K562 (cell line): ENCODE measurements around the gene MAP4K1. TPM values are rescaled to one million over a fixed set of nuclear protein-coding genes. Genes with fewer than 3 reads are reported as not detected.

Experiments
- ATAC-seq: fragments of 200-7000 bp; cut with Tn5 transposase; 3 replicates; pipeline ENCODE4 v1.9.1; 2020; ENCODE audit warnings: moderate library complexity
- BruUV-seq: library from RNA; stranded (reverse); fragments of 400-500 nt; replicated peaks from 2 replicates; lab custom pipeline; 2021; lab: Mats Ljungman, UMichigan
- CTCF ChIA-PET: fragments of 300-600 bp; formaldehyde crosslinking; extraction: SDS; loops from one replicate; lab custom pipeline; 2021; ENCODE audit warnings: low intra/inter-chr PET ratio; lab: Yijun Ruan, JAX
- POLR2A ChIA-PET: fragments of 300-600, 350-650 bp; sonication (Branson Sonifier 250); formaldehyde crosslinking; extraction: SDS; loops from one replicate; lab custom pipeline; 2021; ENCODE audit warnings: antibody characterized with exemption, inconsistent platforms; lab: Yijun Ruan, JAX
- DNase-seq, 4 experiments: peaks; one replicate each; pipeline versions ENCODE4 v3.0.0 to v3.0.0-alpha.2; 2011 to 2018; ENCODE audit warnings: low spot score in 3 of 4, mixed read lengths in 3 of 4; ENCODE audit errors: extremely low read depth in 1 of 4
- FAIRE-seq: peaks from 2 replicates; lab custom pipeline; 2011; peaks lifted over from hg19 to GRCh38; lab: Jason Lieb, UNC
- H2AFZ ChIP-seq: 2 replicates; pipeline ENCODE4 v1.6.0; 2011; ENCODE audit warnings: low read depth, low read length, control low read depth, inconsistent platforms
- H3K27ac ChIP-seq: fragments of 200-600 bp; 3 replicates; pipeline ENCODE4 v1.8.0; 2011; ENCODE audit warnings: low read depth, mild to moderate bottlenecking, control low read depth, inconsistent platforms, low read length, moderate library complexity, mixed read lengths; ENCODE audit errors: extremely low read depth
- H3K27me3 ChIP-seq, 2 experiments: fragments of 300-600 bp in 1 of 2; 2 replicates in 1 of 2; 3 replicates in 1 of 2; pipeline versions ENCODE4 v1.6.0 to v1.8.0; 2011; ENCODE audit warnings: inconsistent platforms in 2 of 2, low read length in 2 of 2, mild to moderate bottlenecking in 1 of 2, mixed read lengths in 1 of 2, moderate library complexity in 1 of 2; ENCODE audit not compliant: control insufficient read depth in 2 of 2, insufficient read depth in 2 of 2
- H3K36me3 ChIP-seq: fragments of 300-600 bp; 3 replicates; pipeline ENCODE4 v1.8.0; 2011; ENCODE audit warnings: mild to moderate bottlenecking, low read length, inconsistent platforms; ENCODE audit not compliant: control insufficient read depth, insufficient read depth
- H3K4me1 ChIP-seq, 2 experiments: fragments of 200-600 bp in 1 of 2; replicated peaks in 1 of 2; 2 replicates in 1 of 2; 3 replicates in 1 of 2; pipeline versions ENCODE4 v1.5.1 to v1.8.0; 2011; ENCODE audit warnings: inconsistent platforms in 2 of 2, low read length in 2 of 2, mild to moderate bottlenecking in 1 of 2, mixed read lengths in 1 of 2, moderate library complexity in 1 of 2; ENCODE audit not compliant: control insufficient read depth in 2 of 2, insufficient read depth in 2 of 2
- H3K4me2 ChIP-seq: 2 replicates; pipeline ENCODE4 v1.6.1; 2011; ENCODE audit warnings: low read length, control low read depth, inconsistent platforms, mixed read lengths; ENCODE audit not compliant: insufficient read depth
- H3K4me3 ChIP-seq: fragments of 200-600 bp; sonication (generic), shearing (Covaris generic); 2 replicates; pipeline ENCODE4 v1.5.1; 2016; ENCODE audit warnings: control low read depth, inconsistent platforms
- H3K79me2 ChIP-seq: fragments of 200-600 bp; 3 replicates; pipeline ENCODE4 v1.8.0; 2011; ENCODE audit warnings: low read length, inconsistent platforms; ENCODE audit not compliant: control insufficient read depth, insufficient read depth
- H3K9ac ChIP-seq, 2 experiments: 2 replicates each; pipeline versions ENCODE4 v1.6.0 to v1.6.1; 2011; ENCODE audit warnings: low read depth in 2 of 2, low read length in 2 of 2, control low read depth in 1 of 2, inconsistent platforms in 1 of 2, mild to moderate bottlenecking in 1 of 2, mixed read lengths in 1 of 2; ENCODE audit not compliant: insufficient read depth in 1 of 2
- H3K9me1 ChIP-seq: one replicate; pipeline ENCODE4 v1.6.0; 2011; ENCODE audit warnings: inconsistent platforms, mild to moderate bottlenecking, low read length, moderate library complexity; ENCODE audit not compliant: control insufficient read depth, insufficient read depth
- H3K9me3 ChIP-seq: replicated peaks from 2 replicates; pipeline ENCODE4 v1.5.1; 2011; ENCODE audit warnings: low read depth, low read length, inconsistent platforms; ENCODE audit not compliant: control insufficient read depth, insufficient read depth
- H4K20me1 ChIP-seq: replicated peaks from 2 replicates; pipeline ENCODE4 v1.6.1; 2011; ENCODE audit warnings: low read length, inconsistent platforms, mixed read lengths; ENCODE audit not compliant: control insufficient read depth, insufficient read depth
- ATF7 ChIP-seq: fragments of 450-650 bp; IDR thresholded peaks from 2 replicates; pipeline ENCODE4 v1.7.1; 2014; ENCODE audit warnings: mild to moderate bottlenecking, moderate library complexity
- CBFB ChIP-seq: sonication (generic); formaldehyde crosslinking; IDR thresholded peaks from 2 replicates; pipeline ENCODE4 v1.4.0; 2020; ENCODE audit warnings: mild to moderate bottlenecking, missing genetic modification reagents
- CTBP1 ChIP-seq: fragments of 450-650 bp; IDR thresholded peaks from 2 replicates; pipeline ENCODE4 v1.6.1; 2016; ENCODE audit warnings: borderline replicate concordance
- DACH1 ChIP-seq: fragments of 450-650 bp; IDR thresholded peaks from 2 replicates; pipeline ENCODE4 v1.6.1; 2018; ENCODE audit not compliant: partially characterized antibody
- HDAC1 ChIP-seq, 2 experiments: fragments of 450-650 bp; IDR thresholded peaks; 2 replicates each; pipeline ENCODE4 v1.6.1; 2016 to 2017; ENCODE audit warnings: inconsistent platforms in 1 of 2, mild to moderate bottlenecking in 1 of 2, moderate library complexity in 1 of 2
- L3MBTL2 ChIP-seq: fragments of 450-650 bp; IDR thresholded peaks from 2 replicates; pipeline ENCODE4 v1.6.1; 2016; ENCODE audit warnings: mild to moderate bottlenecking, moderate library complexity
- NR2C2 ChIP-seq, 2 experiments: fragments of 200-800 bp in 1 of 2; sonication (Bioruptor generic) in 1 of 2; sonication (generic) in 1 of 2; formaldehyde crosslinking in 1 of 2; IDR thresholded peaks; 2 replicates each; pipeline versions ENCODE4 v1.6.1 to v1.8.0; 2016 to 2022; ENCODE audit warnings: mild to moderate bottlenecking in 1 of 2, missing compliant biosample characterization in 1 of 2, missing genetic modification characterization in 1 of 2, missing genetic modification reagents in 1 of 2
- NRF1 ChIP-seq, 2 experiments: fragments of 450-650 bp; IDR thresholded peaks in 1 of 2; conservative IDR thresholded peaks in 1 of 2; 2 replicates each; pipeline ENCODE4 v1.6.1; 2014; ENCODE audit warnings: mild to moderate bottlenecking in 2 of 2
- POLR2G ChIP-seq: fragments of 200-400 bp; formaldehyde crosslinking; IDR thresholded peaks from 2 replicates; pipeline ENCODE4 v1.6.1; 2017; ENCODE audit warnings: low read depth, mild to moderate bottlenecking, antibody characterized with exemption, low read length, moderate library complexity
- ZNF584 ChIP-seq: fragments of 200-800 bp; sonication (Bioruptor generic); IDR thresholded peaks from 2 replicates; pipeline ENCODE4 v1.6.1; 2016; ENCODE audit warnings: low read depth, mild to moderate bottlenecking, missing genetic modification characterization, missing compliant biosample characterization
- WGBS: fragments of 100-300 bp; shearing (Covaris generic); methylation state at CpG from one replicate; pipeline ENCODE4 v1.1.6; 2016; ENCODE audit warnings: low coverage, mixed read lengths; ENCODE audit not compliant: insufficient coverage; ENCODE audit errors: missing lambda C conversion rate; 5-methylcytosine and 5-hydroxymethylcytosine counted together
- in situ Hi-C: fragments of 300-500 bp; cut with MboI; formaldehyde crosslinking; loops from 4 replicates; pipeline ENCODE4 v1.15.0; 2018; ENCODE audit warnings: inconsistent platforms, mixed read lengths
- intact Hi-C: fragments of 100-400 bp; cut with micrococcal nuclease; formaldehyde crosslinking; loops from 2 replicates; pipeline ENCODE4 v1.14.2; 2022
- polyA plus RNA-seq, 8 experiments: library from polyadenylated mRNA; depleted of rRNA in 4 of 8; stranded (reverse) in 5 of 8; unstranded in 3 of 8; fragments of >200 nt; fragmentation: Nextera tagmentation in 2 of 8; fragmentation: Illumina TruSeq in 1 of 8; extraction: Ambion mirVana in 2 of 8; extraction: Trizol in 1 of 8; gene quantifications; 2 replicates each; pipeline versions ENCODE4 v1.2.1 to v1.2.3, GENCODE V29; 2011 to 2014; ENCODE audit warnings: inconsistent platforms in 1 of 8, missing spikeins in 1 of 8
- total RNA-seq, 7 experiments: library from RNA; depleted of rRNA in 6 of 7; stranded (reverse); fragments of >200 nt in 6 of 7; fragmentation: Illumina TruSeq in 2 of 7; extraction: Trizol in 2 of 7; gene quantifications; 2 replicates each; pipeline versions ENCODE4 v1.2.1 to v1.2.3, GENCODE V29; 2011 to 2021; ENCODE audit warnings: low replicate concordance in 1 of 7
- TF ChIP-seq, protein P1 (sequence below): IDR thresholded peaks from 3 replicates; pipeline ENCODE4 v1.6.1; 2011; ENCODE audit warnings: borderline replicate concordance, mild to moderate bottlenecking; ENCODE audit not compliant: insufficient read length, insufficient read depth
- TF ChIP-seq, protein P2 (sequence below): fragments of 450-650 bp; IDR thresholded peaks from one replicate; pipeline ENCODE4 v1.6.1; 2018; ENCODE audit warnings: mild to moderate bottlenecking, moderate library complexity; ENCODE audit not compliant: partially characterized antibody
- TF ChIP-seq, protein P3 (sequence below): sonication (generic); formaldehyde crosslinking; IDR thresholded peaks from 2 replicates; pipeline ENCODE4 v1.9.0; 2022; ENCODE audit warnings: mild to moderate bottlenecking, missing genetic modification reagents
- TF ChIP-seq, protein P4 (sequence below): fragments of 450-650 bp; IDR thresholded peaks from 2 replicates; pipeline ENCODE4 v1.6.1; 2016; ENCODE audit warnings: mild to moderate bottlenecking

The MAP4K1 gene
- total and polyA plus RNA-seq, 9 of the 15 experiments (the other 6 are each of a cell fraction or from before 2014, with no cell fraction given): 0.14 to 3.2 (median 0.73) TPM; not detected in 1

DNA sequence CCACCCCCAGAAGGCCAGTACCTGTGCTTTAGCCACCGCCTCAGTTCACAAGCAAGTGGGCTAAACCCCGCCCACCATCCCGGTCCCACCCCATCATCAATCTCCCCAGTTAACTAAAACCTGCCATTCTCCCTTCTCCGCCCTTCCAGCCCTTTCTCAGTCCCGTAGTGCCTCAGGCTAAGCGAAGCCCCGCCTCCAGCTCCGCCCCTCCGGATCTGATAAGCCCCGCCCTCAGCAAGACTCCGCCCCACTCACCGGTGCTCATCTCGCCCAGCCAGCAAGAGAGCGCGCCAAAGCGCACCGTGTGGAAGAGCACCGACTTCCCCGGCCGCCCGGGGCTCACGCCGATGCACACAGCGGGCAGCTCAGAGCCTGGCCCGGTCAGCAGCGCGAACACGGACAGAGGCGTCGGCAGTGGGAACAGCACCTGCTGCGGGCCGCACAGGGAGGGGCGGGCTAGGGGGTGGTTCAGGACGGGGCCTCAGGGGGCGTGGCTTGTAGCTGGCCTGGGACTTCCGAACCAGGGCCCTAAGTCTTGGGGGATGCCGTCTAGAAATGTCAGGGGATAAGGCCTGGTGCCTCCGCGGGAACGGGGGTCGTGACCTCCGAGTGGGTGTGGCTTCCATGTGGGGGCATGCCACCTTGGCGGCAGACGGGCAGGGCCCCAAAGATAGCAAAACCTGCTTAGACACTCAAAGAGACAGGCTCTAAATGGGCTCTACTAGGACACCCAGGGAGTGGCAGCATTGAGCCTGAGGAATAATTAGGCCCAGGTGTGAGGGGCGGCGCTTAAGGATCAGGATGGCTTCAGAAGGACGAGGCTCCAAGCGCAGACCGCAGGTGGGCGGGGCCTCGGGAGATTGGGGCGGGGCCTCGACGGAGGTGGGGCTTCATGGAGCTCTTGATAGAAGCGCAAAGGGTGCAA, 21.4 kb downstream of the MAP4K1 start:
- in situ Hi-C loops: no loop called here
- Histone ChIP-seq H3K27ac (no peak overlapping the region), H3K79me2 (no peaks in the 10 kb centered on the region), H3K9me3 (no peaks in the 10 kb centered on the region), H3K9me1 (no peaks in the 10 kb centered on the region), H3K4me1 (peaks cover 10 to 26% of the 10 kb centered on the region in 2 experiments; a peak in 4 of 5 replicates), H3K9ac (peak overlapping the region in 1 of 2 experiments; percentile 92; a peak in 2 of 4 replicates), H4K20me1 (no peaks in the 10 kb centered on the region), H3K36me3 (no peaks in the 10 kb centered on the region), H3K4me3 (peak overlapping the region; percentile 50), H3K4me2 (peak overlapping the region; percentile 77), H3K27me3 (no peaks in the 10 kb centered on the region), H2AFZ (peak overlapping the region; percentile 94)
- BruUV-seq: no TSS peak
- intact Hi-C loops: loop anchor here (2.0 kb wide), 1 partner anchor 40 kb away; no protein-coding TSS in a partner anchor
- WGBS: 2% methylated on average over 36 of the region's 55 CpGs
- FAIRE-seq: peak; percentile 99
- peak; percentile 99 for ATAC-seq
- CTCF ChIA-PET: no interaction called here
- DNase-seq: peak; percentile 95 to 97 (median 97)
- POLR2A ChIA-PET: interaction anchor here (0.5 to 1.2 kb wide), 10 partner anchors 9 to 335 kb away, joined by 3 to 8 read pairs (median 3); partner anchors contain the start of genes ACTN4, EIF3K, MRPS12 and NFKBIB
- peak; percentile 52 to 59 for TF ChIP-seq NRF1 (conservative IDR thresholded peaks at IDR 0.05 in 1 of 2, IDR thresholded peaks at IDR 0.05 in 1 of 2)
- 0 out of 2 replicates have a peak, but pooled peaks have one; percentile 53 for TF ChIP-seq CBFB (CRISPR knock-in tag)
- peak; percentile 95 for TF ChIP-seq L3MBTL2
- TF ChIP-seq, protein P1, sequence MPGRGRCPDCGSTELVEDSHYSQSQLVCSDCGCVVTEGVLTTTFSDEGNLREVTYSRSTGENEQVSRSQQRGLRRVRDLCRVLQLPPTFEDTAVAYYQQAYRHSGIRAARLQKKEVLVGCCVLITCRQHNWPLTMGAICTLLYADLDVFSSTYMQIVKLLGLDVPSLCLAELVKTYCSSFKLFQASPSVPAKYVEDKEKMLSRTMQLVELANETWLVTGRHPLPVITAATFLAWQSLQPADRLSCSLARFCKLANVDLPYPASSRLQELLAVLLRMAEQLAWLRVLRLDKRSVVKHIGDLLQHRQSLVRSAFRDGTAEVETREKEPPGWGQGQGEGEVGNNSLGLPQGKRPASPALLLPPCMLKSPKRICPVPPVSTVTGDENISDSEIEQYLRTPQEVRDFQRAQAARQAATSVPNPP: no peak
- peak; percentile 67 for TF ChIP-seq POLR2G
- 0 out of 2 replicates have a peak, but pooled peaks have one; percentile 14 for TF ChIP-seq ATF7
- TF ChIP-seq, protein P2, sequence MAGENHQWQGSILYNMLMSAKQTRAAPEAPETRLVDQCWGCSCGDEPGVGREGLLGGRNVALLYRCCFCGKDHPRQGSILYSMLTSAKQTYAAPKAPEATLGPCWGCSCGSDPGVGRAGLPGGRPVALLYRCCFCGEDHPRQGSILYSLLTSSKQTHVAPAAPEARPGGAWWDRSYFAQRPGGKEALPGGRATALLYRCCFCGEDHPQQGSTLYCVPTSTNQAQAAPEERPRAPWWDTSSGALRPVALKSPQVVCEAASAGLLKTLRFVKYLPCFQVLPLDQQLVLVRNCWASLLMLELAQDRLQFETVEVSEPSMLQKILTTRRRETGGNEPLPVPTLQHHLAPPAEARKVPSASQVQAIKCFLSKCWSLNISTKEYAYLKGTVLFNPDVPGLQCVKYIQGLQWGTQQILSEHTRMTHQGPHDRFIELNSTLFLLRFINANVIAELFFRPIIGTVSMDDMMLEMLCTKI: no peak
- TF ChIP-seq, protein P3, sequence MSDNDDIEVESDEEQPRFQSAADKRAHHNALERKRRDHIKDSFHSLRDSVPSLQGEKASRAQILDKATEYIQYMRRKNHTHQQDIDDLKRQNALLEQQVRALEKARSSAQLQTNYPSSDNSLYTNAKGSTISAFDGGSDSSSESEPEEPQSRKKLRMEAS (CRISPR knock-in tag): peak; percentile 90
- no peak for TF ChIP-seq DACH1
- TF ChIP-seq, protein P4, sequence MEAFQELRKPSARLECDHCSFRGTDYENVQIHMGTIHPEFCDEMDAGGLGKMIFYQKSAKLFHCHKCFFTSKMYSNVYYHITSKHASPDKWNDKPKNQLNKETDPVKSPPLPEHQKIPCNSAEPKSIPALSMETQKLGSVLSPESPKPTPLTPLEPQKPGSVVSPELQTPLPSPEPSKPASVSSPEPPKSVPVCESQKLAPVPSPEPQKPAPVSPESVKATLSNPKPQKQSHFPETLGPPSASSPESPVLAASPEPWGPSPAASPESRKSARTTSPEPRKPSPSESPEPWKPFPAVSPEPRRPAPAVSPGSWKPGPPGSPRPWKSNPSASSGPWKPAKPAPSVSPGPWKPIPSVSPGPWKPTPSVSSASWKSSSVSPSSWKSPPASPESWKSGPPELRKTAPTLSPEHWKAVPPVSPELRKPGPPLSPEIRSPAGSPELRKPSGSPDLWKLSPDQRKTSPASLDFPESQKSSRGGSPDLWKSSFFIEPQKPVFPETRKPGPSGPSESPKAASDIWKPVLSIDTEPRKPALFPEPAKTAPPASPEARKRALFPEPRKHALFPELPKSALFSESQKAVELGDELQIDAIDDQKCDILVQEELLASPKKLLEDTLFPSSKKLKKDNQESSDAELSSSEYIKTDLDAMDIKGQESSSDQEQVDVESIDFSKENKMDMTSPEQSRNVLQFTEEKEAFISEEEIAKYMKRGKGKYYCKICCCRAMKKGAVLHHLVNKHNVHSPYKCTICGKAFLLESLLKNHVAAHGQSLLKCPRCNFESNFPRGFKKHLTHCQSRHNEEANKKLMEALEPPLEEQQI: no peak
- TF ChIP-seq HDAC1 (IDR thresholded peaks at IDR 0.05): peak in 1 of 2 experiments; percentile 75; a peak in 2 of 4 replicates
- no peak for TF ChIP-seq ZNF584 (CRISPR knock-in tag)
- TF ChIP-seq NR2C2 (CRISPR knock-in tag; IDR thresholded peaks at IDR 0.05): peak; percentile 83; the same call in 1 of the 2 replicates
- peak; percentile 89 for TF ChIP-seq NR2C2 (tag; IDR thresholded peaks at IDR 0.05)
- TF ChIP-seq CTBP1: peak; percentile 62; the same call in 1 of the 2 replicates
